Activated T-helper 9 cell treated with anti-CD3 and anti-CD28 coated beads, Interleukin-2, amount 50 U/mL, for 16 hours (primary cell): Measurements from ENCODE around the gene EPO.
"Not testable (repeated sequence)": the region's sequence is repeated elsewhere in the genome, so short reads cannot be mapped to it uniquely, and the experiment has no call there.

Source experiments
- DNase-seq: peaks from one replicate; pipeline ENCODE4 v3.0.0-alpha.2; 2020; ENCODE audit warnings: low read depth

Gene EPO

DNA sequence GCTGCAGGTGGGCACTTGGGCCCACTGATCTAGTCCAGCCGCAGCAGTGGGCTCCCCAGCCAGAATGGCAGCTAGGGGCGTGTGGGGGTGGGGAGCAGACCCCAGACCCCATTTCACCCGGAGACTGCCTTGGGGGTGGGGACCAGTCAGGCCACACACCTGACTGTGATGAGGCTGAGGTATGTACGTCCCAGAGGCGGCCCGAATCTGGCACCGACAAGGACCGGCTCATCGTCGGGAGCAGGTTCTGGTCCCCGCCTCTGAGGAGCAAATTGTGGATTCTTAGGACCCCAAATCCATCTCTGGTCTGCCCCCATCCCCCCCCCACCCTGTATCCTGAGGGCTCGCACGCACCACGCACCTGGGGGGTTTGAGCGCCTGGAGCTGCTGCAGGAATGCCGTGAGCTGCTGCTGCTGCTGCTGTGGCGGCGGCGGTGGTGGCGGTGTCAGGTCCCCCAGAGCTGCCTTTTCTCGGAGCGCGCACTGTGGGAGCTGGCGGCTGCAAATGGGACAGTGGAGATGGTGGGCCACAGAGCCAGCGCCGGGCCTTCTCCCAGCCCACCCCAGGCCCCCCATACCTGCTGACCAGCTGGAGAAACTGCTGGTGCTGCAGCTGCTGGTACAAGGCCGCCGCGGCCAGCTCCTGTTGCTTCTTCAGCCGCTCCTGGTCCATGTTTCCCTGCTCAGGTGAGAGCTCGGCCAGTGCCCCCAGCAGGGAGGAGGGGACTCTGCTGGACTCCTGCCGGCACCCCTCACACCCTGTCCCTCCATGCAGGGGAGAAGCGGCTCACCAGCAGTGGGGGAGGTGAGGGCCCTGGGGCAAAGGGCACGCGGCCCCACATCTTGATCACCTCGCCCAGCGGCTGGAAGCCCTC is 36.4 kb upstream of the EPO start:
- no peak for DNase-seq

DNA sequence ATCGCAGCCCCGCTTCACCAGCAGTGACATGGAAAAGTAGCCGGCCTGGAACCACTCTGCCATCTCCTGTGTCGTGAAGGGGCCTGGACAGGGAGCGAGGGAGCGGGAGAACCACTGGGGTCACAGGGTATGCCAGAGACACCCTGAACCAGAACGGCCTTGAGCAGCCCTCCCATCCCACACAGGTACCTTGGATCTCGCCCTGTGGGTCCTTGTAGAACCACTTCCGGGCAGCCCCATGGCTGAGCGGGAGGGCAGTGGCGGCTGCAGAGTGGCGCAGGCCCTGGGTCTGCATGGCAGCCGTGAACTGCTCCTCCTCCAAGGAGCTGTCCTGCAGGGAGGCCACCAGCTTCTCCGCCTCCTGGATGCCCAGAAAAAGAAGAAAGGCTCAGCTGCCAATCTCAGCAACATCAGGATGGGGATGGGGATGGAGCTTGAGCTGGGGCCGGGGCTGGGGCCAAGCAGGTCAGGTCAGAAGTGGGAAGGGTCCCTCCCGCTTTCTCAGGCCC is 35.7 kb upstream of the EPO start:
- DNase-seq, result no peak

DNA sequence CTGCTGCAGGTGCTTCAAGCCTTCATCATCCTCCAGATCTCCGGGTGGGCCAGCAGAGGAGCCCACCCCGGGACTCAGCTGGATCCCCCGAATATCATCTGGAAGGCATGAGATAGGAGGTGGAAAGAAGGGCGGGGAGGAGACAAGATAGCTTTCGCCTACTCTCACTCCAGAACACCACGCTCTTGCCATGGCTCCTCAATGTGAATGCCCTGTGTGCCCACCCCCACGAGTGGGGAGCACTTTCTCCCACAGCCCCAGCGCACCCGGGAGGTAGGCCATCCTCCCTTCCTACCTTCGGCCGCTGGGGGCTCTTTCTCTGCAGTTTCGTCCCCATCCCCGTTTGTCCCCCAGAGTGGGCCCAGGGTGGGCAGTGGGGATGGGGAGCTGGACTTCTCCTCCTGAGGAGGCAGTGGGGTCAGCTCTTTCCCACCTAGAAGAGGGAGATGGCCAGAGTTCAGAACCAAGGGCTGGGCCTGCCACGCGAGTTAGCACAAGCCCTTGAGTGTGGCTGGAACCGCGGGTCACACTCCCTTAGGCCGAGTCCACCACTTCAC is 35.1 kb upstream of the EPO start:
- no peak for DNase-seq

DNA sequence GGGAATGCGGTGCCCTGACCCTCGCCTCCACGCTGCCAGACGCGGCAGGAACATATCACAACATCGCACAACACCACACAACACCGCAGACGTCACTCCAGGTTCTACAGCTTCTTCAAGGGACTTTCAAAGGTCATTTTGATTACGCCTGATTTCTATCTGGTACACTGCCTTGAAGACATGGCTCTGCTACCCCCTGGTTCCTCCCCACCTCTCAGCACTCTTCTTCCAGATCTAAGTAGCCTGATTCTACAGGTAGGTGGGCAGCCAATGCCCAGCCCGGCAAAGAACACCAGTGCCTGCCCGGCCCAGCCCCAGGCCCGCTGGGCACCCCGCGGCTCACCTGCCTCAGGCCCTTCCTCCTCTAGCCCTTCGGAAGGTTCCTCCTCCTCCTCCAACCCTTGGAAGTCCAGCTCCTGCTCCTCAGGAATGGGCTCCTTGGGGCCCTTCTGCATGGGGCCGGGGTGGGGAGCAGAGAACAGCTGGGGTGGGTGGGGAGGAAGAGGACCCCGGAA is 34.6 kb upstream of the EPO start:
- no peak for DNase-seq

DNA sequence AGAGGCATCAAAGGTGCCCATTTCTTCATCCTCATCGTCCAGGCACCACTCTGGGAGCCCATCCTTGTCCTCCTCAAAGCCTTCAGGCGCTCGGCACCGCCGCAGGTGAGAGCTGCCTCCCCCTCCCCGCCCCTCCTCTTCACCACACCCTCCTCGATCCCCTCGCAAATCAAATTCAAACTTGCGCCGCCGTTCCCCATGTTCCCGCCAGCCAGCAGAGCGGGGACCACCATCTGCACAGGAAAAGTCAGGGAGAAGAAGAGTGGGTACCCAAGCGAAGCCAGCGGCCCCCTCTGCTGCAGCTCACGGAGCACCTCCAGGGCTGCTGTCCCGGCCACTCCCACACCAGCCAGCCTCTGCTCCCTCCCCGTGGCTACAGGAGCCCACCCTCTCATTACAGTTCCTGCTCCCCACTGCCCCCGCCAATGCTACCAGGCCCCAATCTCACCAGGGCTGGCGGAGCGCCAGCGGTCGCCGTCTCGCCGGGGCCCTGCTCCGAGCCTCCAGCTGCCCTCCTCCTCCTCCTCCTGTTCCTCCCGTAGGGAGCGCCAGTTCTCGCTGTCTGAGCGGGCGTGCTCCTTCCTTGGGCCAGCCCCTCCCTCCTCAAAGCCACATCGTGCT is 34.0 kb upstream of the EPO start:
- DNase-seq, result no peak

DNA sequence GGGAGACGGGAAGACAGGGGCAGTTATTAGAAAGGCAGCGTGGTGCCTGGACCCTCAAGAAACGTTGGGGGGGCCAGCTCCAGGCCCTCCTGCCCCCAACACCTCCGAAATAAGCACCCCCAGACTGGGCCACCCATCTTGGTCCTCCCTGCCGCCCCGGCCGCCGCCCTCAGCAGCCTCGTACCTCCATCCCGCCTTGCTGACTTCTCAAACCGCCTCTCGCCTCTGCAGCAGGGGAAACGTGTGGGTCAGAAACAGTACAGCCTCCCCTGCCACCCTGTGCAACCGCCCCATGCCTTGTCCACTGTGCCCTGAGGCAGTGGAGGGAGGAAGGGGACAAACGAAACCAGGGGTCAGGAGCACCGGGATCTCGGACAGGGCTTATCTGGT is 33.5 kb upstream of the EPO start:
- no peak for DNase-seq

DNA sequence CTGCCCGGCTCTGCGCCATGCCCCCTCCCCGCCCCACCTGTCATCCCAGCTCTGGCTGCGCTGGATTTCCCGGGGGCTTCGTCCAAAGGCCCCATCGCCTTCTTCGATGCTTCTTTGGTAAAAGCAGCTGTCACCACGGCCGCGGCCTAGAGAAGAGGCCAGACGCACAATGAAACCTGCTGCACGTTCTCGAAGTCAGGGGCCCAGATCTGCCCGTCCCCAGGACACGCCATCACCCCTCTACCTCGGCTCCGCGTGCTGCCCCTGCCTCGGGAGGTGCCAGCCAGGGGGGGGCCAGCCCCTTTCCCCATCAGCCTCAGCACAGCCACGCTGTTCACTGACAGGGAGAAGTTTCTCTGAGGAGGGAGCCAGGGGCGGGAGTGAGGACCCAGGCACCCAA is 33.0 kb upstream of the EPO start:
- no peak for DNase-seq

DNA sequence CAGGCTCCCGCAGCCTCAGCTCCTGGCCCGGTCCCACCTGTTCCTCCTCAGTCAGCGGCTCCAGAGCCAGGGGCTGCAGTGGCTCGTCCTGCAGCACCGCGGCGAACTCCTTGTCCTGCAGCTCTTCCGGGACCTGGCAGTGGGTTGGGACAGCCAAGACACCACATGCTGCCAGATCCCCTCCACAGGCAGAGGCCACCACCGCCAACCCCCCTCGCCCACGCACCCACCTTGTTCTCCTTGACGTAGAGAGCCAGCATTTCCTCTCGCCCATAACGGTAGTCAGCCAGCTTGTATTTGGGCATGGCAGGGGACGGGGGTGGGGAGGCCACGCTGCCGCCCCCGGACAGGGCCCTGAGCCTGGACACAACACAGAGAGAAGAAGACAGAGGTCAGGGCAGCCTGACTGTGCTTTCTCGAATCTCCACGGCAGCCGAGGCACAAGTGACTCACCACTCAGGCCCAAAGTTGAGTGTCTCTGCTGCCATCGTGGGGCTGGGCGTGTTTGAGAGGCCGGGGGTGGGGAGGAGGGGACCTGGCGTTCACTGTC is 32.4 kb upstream of the EPO start:
- DNase-seq, result no peak

DNA sequence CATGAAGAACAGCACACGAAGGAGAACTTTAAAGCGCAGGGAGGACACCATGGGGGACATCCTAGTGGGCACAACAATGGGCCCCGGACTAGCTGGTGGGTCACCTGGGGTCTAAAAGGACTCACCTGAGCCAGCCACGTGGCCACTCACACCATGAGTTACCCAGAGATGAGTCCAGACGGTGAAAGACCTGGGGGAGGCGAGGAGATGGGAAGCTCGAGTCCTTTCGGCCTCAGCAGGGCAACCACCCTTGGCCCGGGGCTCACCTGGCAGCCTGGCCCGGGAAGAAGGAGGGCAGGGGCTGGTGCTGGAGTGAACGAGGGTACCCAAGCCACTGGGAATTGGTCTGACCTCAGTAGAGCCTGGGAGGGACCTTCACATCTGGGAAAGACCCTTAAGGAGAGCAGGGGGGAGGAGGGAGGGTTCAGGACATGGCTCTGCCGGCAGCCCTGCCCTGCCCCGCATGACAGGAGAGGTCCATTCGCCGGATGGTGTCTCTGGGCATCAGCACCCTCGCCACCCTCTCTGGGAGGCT is 31.9 kb upstream of the EPO start:
- no peak for DNase-seq

DNA sequence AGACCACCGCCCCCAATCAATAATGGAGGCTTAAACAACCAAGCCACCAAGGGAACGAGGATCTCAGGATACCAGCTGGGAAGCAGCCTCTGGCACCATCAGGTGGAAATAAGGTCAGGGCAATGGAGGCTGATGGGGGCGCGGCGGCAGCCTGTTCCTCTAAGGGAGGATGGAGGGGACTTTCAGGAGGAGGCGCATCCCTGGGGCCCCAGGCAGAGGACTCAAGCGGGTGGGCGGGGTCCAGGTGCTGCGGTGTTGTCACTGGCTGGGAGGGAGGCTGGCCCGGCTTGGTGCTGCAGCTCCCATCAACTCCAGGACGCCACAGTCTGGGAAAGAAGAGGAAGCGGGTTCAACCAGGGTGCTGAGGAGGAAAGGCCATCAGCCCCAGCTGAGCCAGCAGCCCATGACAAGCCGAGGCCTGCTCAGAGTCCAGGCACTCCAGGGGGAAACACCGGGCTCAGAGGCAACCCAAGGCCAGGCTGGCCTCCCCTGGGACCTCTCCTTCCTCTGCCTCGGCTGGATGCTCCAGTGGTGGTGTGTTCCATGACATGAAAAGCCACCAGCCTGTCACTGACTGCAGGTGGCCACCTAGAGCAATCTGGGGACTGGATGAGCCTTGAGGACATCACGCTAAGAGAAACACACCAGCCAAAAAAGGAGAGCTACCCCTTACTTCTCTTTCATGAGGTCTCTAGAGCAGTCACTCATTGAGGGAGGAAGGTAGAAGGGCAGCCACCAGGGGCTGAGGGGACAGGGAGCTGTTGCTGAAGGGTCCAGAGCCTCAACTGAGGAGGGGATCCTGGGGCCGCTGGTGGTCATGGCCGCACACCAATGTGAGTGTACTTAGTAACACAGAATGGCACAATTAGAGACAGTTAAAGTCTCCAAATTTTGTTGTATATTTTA is 30.8 kb upstream of the EPO start:
- no peak for DNase-seq

DNA sequence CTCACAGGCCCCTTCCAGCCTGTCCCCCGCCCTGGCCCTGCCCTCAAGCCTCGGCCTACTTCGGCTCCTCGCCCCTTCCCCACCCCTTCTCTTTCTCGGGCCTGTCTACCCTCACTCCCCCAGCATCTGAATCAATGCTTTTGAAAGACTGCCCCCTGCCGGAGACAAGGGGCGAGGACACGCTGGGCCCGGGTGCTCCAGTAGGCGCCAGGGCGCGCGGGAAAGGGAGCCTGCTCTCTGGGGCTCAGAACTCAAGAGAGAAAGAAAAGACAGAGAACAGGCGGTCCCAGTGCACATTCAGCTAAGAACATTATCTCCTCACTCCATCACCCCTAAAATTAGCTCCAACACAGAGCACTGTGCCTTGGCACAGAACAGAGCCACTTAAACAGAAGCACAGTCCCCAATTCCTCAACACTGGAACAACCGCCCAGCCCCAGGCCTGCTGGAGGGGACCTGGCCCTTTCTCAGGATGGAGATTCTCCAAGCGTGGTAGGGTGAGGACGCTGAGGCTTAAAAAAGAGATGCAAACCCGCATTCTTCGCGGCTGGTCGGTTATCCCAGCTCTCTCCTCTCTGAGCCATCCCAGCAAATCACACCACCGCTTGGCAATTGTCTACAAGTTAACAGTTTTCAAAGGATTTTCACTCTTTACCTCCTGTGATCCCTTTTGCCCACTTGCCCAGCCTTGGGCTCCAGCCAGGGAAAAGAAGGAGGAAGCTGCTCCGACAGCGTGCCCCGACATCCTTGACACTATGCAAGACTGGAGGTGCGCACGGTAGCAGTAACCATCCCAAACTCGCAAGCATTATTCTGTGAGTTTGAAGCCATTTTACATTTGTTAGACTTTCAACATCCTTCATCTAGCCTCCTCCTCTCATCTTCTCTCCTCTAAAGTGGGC is 28.3 kb upstream of the EPO start:
- DNase-seq, result peak; percentile 69

DNA sequence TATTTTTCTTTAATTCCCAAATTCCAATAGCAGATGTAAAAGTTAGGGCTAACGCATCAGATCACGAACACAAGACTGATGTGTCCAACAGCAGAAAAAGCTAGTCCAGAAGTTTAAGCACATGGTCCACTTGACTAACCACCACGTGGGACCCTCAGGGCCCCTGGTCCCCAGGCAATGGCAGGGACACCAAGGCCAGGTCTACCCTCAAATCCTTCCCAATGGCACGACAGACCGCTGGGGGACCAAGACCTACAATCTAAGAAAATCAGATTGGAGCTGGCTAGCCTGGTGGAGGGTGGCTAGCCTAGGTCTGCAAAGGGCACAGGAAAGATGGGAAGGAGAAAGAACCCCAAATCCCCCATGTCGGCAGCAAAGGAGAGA is 27.7 kb upstream of the EPO start:
- no peak for DNase-seq

DNA sequence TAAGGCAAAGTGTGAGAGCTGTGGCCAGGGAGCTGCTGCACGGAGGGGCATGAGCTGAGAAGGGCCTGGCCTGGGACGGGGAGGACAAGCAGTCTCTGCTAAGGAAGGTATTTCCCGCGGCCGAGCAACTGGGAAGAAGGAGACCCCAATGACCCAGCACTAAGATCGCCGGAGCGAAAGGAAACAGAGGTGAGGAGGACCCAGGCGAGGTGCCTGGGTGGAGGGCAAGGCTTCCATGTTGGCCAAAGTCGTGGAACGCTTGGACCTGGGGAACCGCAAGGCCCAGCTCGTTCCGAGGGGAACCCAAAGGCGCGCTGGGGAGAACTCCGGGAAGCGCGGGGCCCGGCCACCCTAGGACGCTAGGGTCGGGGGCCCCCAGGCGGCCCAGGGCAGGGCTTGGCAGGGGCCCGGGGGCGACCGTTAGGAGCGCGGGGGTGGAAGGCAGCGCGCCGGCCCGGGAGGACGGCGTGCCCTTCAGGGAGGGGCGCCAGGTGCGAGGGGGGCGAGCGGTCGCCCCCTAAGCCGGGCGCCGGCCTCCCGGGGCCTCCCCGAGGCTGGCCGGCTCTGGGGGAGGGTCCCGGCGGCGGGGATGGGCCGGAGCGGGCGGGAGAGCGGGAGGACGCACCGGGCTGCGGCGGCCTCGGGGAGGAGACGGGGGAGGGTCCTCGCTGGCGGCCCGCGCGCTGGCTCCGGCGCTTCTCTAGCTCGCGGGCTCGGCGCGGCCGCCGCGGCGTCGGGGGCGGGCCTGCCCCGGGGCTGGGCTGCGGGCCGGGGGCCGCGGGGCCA is 26.8 kb upstream of the EPO start:
- DNase-seq, result no peak

DNA sequence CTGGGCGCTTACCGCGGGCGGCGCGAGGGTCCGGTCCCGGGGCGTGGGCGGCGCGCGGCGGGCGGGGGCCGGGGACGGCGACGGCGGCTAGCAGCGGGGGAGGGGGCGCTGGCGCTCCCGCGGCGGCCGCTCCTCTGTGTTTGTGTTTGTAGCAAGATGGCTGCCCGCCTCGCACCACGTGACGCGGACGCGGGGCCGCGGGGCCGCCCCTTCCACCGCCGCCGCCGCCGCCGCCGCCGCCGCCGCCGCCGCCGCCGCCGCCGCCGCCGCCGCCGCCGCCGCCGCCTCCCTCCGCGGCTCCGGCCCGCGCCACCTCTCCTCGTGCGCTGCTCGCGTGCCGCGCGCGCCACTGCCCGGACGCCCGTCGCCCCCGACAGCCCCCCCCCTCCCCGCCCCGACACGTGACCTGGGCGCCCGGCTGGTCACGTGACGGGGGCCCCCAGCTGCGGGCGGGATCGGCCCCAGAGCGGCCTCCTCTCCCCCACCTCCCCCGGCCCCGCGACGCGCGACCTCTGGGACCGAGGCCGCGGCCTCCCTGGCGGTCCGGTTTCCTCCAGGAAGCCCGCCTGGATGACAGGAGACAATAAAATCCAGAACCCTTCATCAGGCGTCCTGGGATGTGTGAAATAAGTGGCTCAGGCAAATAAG is 26.0 kb upstream of the EPO start, which contains the start of gene GIGYF1:
TSS of gene GIGYF1 (minus strand) at position 153 of the 648 bp plus-strand sequence. CDS start 6,012 bp downstream, outside the sequence.
- peak; percentile 58 for DNase-seq

DNA sequence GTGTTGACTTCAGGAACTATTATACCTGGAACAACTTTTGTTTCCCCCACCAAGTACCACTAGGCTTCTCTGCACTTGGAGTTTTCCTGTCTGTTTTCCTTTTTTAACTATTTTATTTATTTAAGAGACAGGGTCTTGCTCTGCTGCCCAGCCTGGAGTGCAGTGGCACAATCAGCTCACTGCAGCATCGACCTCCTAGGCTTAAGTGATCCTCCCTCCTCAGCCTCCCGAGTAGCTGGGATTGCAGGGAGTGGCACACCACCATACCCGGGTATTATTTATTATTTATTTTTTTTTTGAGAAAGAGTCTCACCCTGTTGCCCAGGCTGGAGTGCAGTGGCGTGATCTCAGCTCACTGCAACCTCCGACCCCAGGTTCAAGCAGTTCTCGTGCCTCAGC is 24.1 kb upstream of the EPO start:
- DNase-seq, result no peak

DNA sequence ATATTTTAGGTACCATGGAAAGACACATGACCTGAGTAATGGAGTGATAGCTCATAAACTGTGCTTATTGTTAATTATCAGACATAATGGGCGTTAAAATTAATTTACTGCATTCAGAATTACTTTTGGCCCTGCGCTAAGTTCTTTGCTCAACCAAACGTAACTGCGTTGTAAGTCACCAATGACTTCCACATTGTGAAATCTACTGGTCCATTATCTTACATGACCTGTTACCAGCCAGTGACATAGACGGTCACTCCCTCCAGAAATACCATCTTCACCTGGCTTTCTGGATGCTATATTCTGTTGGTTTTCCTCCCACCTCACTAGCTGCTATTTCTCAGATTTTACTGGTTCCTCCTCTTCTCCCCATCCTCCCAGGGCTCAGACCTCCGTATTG is 21.2 kb upstream of the EPO start:
- DNase-seq, result no peak

DNA sequence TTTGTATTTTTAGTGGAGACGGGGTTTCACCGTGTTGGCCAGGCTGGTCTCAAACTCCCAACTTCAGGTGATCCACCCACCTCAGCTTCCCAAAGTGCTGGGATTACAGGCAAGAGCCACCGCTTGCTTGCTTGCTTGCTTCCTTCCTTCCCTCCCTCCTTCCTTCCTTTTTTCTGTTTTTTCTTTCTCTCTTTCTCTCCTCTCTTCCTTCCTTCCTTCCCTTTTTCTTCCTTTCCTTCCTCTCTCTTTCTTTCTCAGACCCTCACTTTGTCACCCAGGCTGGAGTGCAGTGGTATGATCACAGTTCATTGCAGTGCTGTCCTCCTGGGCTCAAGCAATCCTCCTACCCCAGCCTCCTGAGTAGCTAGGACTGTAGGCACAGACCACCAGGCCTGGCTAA is 19.2 kb upstream of the EPO start:
- DNase-seq, result not testable (repeated sequence)

DNA sequence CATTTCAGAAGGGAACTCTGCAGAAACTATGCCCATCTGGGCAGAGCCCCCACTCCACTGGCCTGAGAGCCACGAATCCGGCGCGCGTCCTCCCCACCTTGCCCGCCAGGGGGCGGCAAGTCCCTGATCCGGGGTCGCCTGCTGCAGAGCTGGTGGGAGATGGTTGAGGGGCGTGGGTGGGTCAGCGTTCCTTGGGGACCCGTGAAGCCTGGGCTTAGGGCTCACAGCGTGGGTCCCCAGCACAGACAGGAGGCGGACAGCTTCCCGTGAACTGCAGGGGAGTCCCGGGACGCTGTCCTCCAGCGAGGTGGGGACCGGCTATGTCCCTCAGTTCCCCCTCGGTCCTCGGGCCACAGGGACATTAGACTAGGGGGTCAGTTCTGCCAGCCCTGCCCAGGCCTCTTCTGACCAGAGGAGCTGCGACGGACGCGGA is 14.9 kb upstream of the EPO start:
- DNase-seq, result peak; percentile 68
